ENCODE data around the gene DDX52. TPM values are rescaled to one million over a fixed set of nuclear protein-coding genes. Genes with fewer than 3 reads are reported as not detected.

DDX52 gene
- total and polyA plus RNA-seq, 2 of the 13 experiments (the other 11 are each of a cell fraction or from before 2014, with no cell fraction given), result 8.9 to 36.1 TPM

DNA sequence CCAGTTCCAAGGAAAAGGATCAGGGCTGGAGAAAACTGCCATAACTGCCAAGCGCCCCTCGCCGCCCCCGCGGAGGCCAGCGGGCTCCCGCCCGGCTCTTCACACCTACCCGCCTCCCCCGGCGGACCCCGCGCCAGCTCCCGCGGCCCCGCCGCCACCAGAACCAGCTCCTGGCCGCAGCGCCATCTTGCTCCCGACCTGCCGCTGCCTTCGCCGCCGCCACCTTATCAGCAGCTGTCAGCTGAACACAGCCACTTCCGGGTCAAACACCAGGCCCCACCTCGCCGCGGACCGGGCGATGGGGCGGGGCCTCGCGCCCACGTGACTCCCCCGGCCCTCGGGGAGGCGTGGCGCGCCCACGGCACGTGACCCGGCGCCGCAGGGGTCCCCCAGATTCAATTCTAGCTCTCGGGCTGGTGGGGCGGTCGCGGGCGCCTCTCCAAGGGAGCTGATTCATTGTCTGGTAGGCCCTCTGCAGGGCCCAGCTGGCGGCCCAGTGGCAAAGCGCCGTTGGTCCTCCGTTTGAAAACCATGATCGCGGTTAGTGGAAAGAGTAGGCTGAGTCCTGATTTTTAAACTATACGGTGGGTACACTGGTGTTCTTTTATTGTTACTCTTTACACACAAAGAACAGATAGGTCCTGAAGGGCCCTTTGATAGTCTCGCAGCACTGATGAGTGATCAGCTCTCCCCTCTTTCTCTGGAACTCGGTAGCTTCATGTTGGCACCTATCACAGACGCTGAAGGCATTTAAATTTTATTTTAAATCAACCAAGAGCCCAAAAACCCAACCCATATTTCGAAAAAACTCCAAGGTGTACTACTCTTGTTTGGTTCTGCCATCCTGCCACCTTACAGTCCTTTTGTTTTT is 33.8 kb downstream of the DDX52 start, which contains the start of gene SYNRG (continued):
- TF ChIP-seq, protein P1, sequence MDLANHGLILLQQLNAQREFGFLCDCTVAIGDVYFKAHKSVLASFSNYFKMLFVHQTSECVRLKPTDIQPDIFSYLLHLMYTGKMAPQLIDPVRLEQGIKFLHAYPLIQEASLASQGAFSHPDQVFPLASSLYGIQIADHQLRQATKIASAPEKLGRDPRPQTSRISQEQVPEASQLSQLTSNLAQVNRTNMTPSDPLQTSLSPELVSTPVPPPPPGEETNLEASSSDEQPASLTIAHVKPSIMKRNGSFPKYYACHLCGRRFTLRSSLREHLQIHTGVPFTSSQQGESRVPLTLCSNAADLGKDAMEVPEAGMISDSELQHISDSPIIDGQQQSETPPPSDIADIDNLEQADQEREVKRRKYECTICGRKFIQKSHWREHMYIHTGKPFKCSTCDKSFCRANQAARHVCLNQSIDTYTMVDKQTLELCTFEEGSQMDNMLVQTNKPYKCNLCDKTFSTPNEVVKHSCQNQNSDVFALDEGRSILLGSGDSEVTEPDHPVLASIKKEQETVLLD (CRISPR knock-in tag; IDR thresholded peaks at IDR 0.05; ENCODE audit: low read depth), result peak; percentile 82
- peak; percentile 79; the same call in 1 of the 2 replicates for TF ChIP-seq ZNF331 (CRISPR knock-in tag; IDR thresholded peaks at IDR 0.05)
- peak; percentile 74 for TF ChIP-seq ZNF703 (CRISPR knock-in tag; IDR thresholded peaks at IDR 0.05; ENCODE audit: borderline replicate concordance)
- TF ChIP-seq GATA4 (IDR thresholded peaks at IDR 0.05; ENCODE audit: borderline replicate concordance, low read depth), result peak; percentile 87
- TF ChIP-seq MAFG (CRISPR knock-in tag; IDR thresholded peaks at IDR 0.05), result no peak
- peak; percentile 72 for TF ChIP-seq NFKB2 (CRISPR knock-in tag; IDR thresholded peaks at IDR 0.05; ENCODE audit: borderline replicate concordance)
- peak; percentile 88 for TF ChIP-seq ELF3 (CRISPR knock-in tag; IDR thresholded peaks at IDR 0.05)
- peak; percentile 65; the same call in 1 of the 2 replicates for TF ChIP-seq KDM5A (IDR thresholded peaks at IDR 0.05; ENCODE audit: borderline replicate concordance, low read length)
- peak; percentile 95 for TF ChIP-seq GABPB1 (CRISPR knock-in tag; IDR thresholded peaks at IDR 0.05)
- peak; percentile 80 for TF ChIP-seq SPEN (CRISPR knock-in tag; IDR thresholded peaks at IDR 0.05; ENCODE audit: low read depth)
- 0 out of 2 replicates have a peak, but pooled peaks have one; percentile 25 for TF ChIP-seq DNMT1 (CRISPR knock-in tag; IDR thresholded peaks at IDR 0.05)
- TF ChIP-seq MZF1 (CRISPR knock-in tag; IDR thresholded peaks at IDR 0.05; ENCODE audit: borderline replicate concordance), result no peak
- TF ChIP-seq PHF5A (CRISPR knock-in tag; IDR thresholded peaks at IDR 0.05; ENCODE audit: low read depth, unreplicated experiment), result peak; percentile 80
- TF ChIP-seq SP1 (IDR thresholded peaks at IDR 0.05), result no peak
- peak; percentile 95 for TF ChIP-seq SP1 (CRISPR knock-in tag; IDR thresholded peaks at IDR 0.05)
- peak; percentile 95 for TF ChIP-seq RBFOX2 (IDR thresholded peaks at IDR 0.05; ENCODE audit: low read depth, low read length)
- TF ChIP-seq, protein P2, sequence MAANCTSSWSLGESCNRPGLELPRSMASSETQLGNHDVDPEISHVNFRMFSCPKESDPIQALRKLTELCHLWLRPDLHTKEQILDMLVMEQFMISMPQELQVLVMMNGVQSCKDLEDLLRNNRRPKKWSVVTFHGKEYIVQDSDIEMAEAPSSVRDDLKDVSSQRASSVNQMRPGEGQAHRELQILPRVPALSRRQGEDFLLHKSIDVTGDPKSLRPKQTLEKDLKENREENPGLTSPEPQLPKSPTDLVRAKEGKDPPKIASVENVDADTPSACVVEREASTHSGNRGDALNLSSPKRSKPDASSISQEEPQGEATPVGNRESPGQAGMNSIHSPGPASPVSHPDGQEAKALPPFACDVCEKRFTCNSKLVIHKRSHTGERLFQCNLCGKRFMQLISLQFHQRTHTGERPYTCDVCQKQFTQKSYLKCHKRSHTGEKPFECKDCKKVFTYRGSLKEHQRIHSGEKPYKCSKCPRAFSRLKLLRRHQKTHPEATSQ (CRISPR knock-in tag; IDR thresholded peaks at IDR 0.05; ENCODE audit: borderline replicate concordance), result peak; percentile 87
- TF ChIP-seq TGIF2 (CRISPR knock-in tag; IDR thresholded peaks at IDR 0.05), result peak; percentile 91
- peak; percentile 30; the same call in 1 of the 2 replicates for TF ChIP-seq ZNF225 (CRISPR knock-in tag; IDR thresholded peaks at IDR 0.05)
- no peak; the same call in 1 of the 2 replicates for TF ChIP-seq ZBTB8A (CRISPR knock-in tag; IDR thresholded peaks at IDR 0.05; ENCODE audit: borderline replicate concordance, low read depth)
- TF ChIP-seq, protein P3, sequence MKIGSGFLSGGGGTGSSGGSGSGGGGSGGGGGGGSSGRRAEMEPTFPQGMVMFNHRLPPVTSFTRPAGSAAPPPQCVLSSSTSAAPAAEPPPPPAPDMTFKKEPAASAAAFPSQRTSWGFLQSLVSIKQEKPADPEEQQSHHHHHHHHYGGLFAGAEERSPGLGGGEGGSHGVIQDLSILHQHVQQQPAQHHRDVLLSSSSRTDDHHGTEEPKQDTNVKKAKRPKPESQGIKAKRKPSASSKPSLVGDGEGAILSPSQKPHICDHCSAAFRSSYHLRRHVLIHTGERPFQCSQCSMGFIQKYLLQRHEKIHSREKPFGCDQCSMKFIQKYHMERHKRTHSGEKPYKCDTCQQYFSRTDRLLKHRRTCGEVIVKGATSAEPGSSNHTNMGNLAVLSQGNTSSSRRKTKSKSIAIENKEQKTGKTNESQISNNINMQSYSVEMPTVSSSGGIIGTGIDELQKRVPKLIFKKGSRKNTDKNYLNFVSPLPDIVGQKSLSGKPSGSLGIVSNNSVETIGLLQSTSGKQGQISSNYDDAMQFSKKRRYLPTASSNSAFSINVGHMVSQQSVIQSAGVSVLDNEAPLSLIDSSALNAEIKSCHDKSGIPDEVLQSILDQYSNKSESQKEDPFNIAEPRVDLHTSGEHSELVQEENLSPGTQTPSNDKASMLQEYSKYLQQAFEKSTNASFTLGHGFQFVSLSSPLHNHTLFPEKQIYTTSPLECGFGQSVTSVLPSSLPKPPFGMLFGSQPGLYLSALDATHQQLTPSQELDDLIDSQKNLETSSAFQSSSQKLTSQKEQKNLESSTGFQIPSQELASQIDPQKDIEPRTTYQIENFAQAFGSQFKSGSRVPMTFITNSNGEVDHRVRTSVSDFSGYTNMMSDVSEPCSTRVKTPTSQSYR (CRISPR knock-in tag; IDR thresholded peaks at IDR 0.05; ENCODE audit: borderline replicate concordance), result peak; percentile 26; the same call in 1 of the 2 replicates

Measured in HepG2 (cell line).